ENCODE measurements around the gene RREB1. TPM values are rescaled to one million over a fixed set of nuclear protein-coding genes. Genes with fewer than 3 reads are reported as not detected.

Gene RREB1
- total and polyA plus RNA-seq, 2 donors (not counting 3 experiments of a cell fraction or from before 2014, with no cell fraction given), result 3.7 to 33.0 TPM

GRCh38 chr6:7073082-7073820 is 34.5 kb upstream of the RREB1 start:
- Histone ChIP-seq H3K9ac (replicated peaks; ENCODE audit: extremely low read depth, insufficient read depth, low read length) (no peak overlapping the region), H4K20me1 (replicated peaks; ENCODE audit: control insufficient read depth, extremely low read depth, insufficient read depth, low read length) (no peaks in the 10 kb centered on the region), H2AFZ (ENCODE audit: low read depth, low read length) (no peak overlapping the region), H3K9me1 (replicated peaks; ENCODE audit: control insufficient read depth, extremely low read depth, insufficient read depth, low read length) (no peaks in the 10 kb centered on the region), H3K4me3 (replicated peaks in 1 of 3; ENCODE audit: insufficient read depth in 1 of 3, low read depth in 1 of 3, low read length in 3 of 3) (no peak overlapping the region), H3K4me2 (ENCODE audit: insufficient read depth, low read length) (no peak overlapping the region), H3K27ac (ENCODE audit: insufficient read depth, low read depth, low read length) (no peak overlapping the region), H3K27me3 (ENCODE audit: control insufficient read depth in 2 of 2, insufficient read depth in 2 of 2, low read length in 2 of 2) (no peaks in the 10 kb centered on the region), H3K36me3 (ENCODE audit: control insufficient read depth in 2 of 2, extremely low read depth in 1 of 2, insufficient read depth in 2 of 2, low read length in 2 of 2) (no peaks in the 10 kb centered on the region), H3K9me3 (replicated peaks; ENCODE audit: control insufficient read depth, insufficient read depth, low read length) (no peaks in the 10 kb centered on the region), H3K79me2 (ENCODE audit: control insufficient read depth, insufficient read depth, low read length) (no peaks in the 10 kb centered on the region), H3K4me1 (ENCODE audit: control insufficient read depth, extremely low read depth, insufficient read depth, low read length) (no peaks in the 10 kb centered on the region)
- no TSS peak for BruUV-seq (replicated peaks)
- no peak for TF ChIP-seq CTCF (IDR thresholded peaks at IDR 0.05; ENCODE audit: extremely low read depth in 1 of 2, insufficient read depth in 1 of 2, low read depth in 1 of 2, low read length in 2 of 2)
- TF ChIP-seq JUN (IDR thresholded peaks at IDR 0.05; ENCODE audit: borderline replicate concordance, insufficient read depth, insufficient read length, low read depth), result no peak
- no peak for TF ChIP-seq FOS (IDR thresholded peaks at IDR 0.05; ENCODE audit: borderline replicate concordance, insufficient read depth, low read length)
- no peak for TF ChIP-seq MYC (IDR thresholded peaks at IDR 0.05; ENCODE audit: low read depth, low read length)
- no peak for TF ChIP-seq GATA2 (IDR thresholded peaks at IDR 0.05; ENCODE audit: insufficient read depth, insufficient read length, low read depth, low read length)
- TF ChIP-seq POLR2AphosphoS5 (IDR thresholded peaks at IDR 0.05; ENCODE audit: insufficient read depth, low read depth, low read length), result no peak
- TF ChIP-seq POLR2A (IDR thresholded peaks at IDR 0.05; ENCODE audit: low read depth, low read length), result no peak
- no peak for TF ChIP-seq MAX (IDR thresholded peaks at IDR 0.05; ENCODE audit: insufficient read depth, insufficient read length)
- TF ChIP-seq EZH2 (IDR thresholded peaks at IDR 0.05; ENCODE audit: borderline replicate concordance, low read depth, low read length, severe bottlenecking), result no peak
- DNase-seq (ENCODE audit: low read depth, low spot score) (no peak), FAIRE-seq (no peak)
- dilution Hi-C loops (cut with MboI; ENCODE audit: extremely low pct_ligation_motif_present, low sequenced_read_pairs) (no loop called here), intact Hi-C loops (cut with micrococcal nuclease) (no loop called here)
- CTCF ChIA-PET, result interaction anchor here (1.8 kb wide), 1 partner anchor 13 kb away, joined by 5 read pairs; no protein-coding TSS in a partner anchor
- POLR2A ChIA-PET, result no interaction called here

All from endothelial cell of umbilical vein (primary cell).